ENCODE results near the gene ADD2. TPM values are rescaled to one million over a fixed set of nuclear protein-coding genes. Genes with fewer than 3 reads are reported as not detected.

Gene ADD2
- polyA plus RNA-seq, 1 donor: 4.0 TPM

GRCh38 chr2:70720124-70720523 is 47.9 kb downstream of the ADD2 start:
- no peaks in the 10 kb centered on the region for H3K9me3 ChIP-seq (ENCODE audit: control insufficient read depth, low read depth, low read length)
- H3K4me3 ChIP-seq (ENCODE audit: low read length): no peak overlapping the region
- H3K27me3 ChIP-seq (ENCODE audit: control insufficient read depth, insufficient read depth, low read length): peaks cover 14% of the 10 kb centered on the region
- no peaks in the 10 kb centered on the region for H3K4me1 ChIP-seq (ENCODE audit: control insufficient read depth, insufficient read depth, low read length)
- no peaks in the 10 kb centered on the region for H3K36me3 ChIP-seq (ENCODE audit: control insufficient read depth, insufficient read depth, low read length)
- WGBS (ENCODE audit: insufficient coverage, low lambda C conversion rate): no CpG with 5 or more reads among the region's 6 CpGs
- no peak for DNase-seq
- no peak overlapping the region for H3K27ac ChIP-seq (ENCODE audit: low read length)

- Histone ChIP-seq H3K27me3 (ENCODE audit: control insufficient read depth, insufficient read depth, low read length) (peaks cover 14% of the 10 kb centered on the region), H3K27ac (ENCODE audit: low read length) (no peak overlapping the region), H3K9me3 (ENCODE audit: control insufficient read depth, low read depth, low read length) (no peaks in the 10 kb centered on the region), H3K4me3 (ENCODE audit: low read length) (no peak overlapping the region), H3K36me3 (ENCODE audit: control insufficient read depth, insufficient read depth, low read length) (no peaks in the 10 kb centered on the region), H3K4me1 (ENCODE audit: control insufficient read depth, insufficient read depth, low read length) (no peaks in the 10 kb centered on the region)
- WGBS (ENCODE audit: insufficient coverage, low lambda C conversion rate): no CpG with 5 or more reads among the region's 3 CpGs
- no peak for DNase-seq
These were observed 48.8 kb downstream of the ADD2 start for GRCh38 chr2:70719231-70719630.

- Histone ChIP-seq H3K36me3 (ENCODE audit: control insufficient read depth, insufficient read depth, low read length) (no peaks in the 10 kb centered on the region), H3K27ac (ENCODE audit: low read length) (no peak overlapping the region), H3K4me3 (ENCODE audit: low read length) (no peak overlapping the region), H3K27me3 (ENCODE audit: control insufficient read depth, insufficient read depth, low read length) (peaks cover 14% of the 10 kb centered on the region), H3K9me3 (ENCODE audit: control insufficient read depth, low read depth, low read length) (no peaks in the 10 kb centered on the region), H3K4me1 (ENCODE audit: control insufficient read depth, insufficient read depth, low read length) (no peaks in the 10 kb centered on the region)
- DNase-seq: no peak
- WGBS (ENCODE audit: insufficient coverage, low lambda C conversion rate): no CpG with 5 or more reads among the region's 2 CpGs
These were observed 49.3 kb downstream of the ADD2 start for GRCh38 chr2:70718736-70719135.

- no peak for DNase-seq
- WGBS (ENCODE audit: insufficient coverage, low lambda C conversion rate): 100% methylated on average over 1 of the region's 2 CpGs
- Histone ChIP-seq H3K4me3 (ENCODE audit: low read length) (no peak overlapping the region), H3K27ac (ENCODE audit: low read length) (no peak overlapping the region), H3K4me1 (ENCODE audit: control insufficient read depth, insufficient read depth, low read length) (no peaks in the 10 kb centered on the region), H3K36me3 (ENCODE audit: control insufficient read depth, insufficient read depth, low read length) (no peaks in the 10 kb centered on the region), H3K27me3 (ENCODE audit: control insufficient read depth, insufficient read depth, low read length) (peaks cover 12% of the 10 kb centered on the region), H3K9me3 (ENCODE audit: control insufficient read depth, low read depth, low read length) (no peaks in the 10 kb centered on the region)
These were observed 49.8 kb downstream of the ADD2 start for GRCh38 chr2:70718241-70718640.

GRCh38 chr2:70717431-70718038 is 50.5 kb downstream of the ADD2 start:
- H3K4me1 ChIP-seq (ENCODE audit: control insufficient read depth, insufficient read depth, low read length): no peaks in the 10 kb centered on the region
- H3K4me3 ChIP-seq (ENCODE audit: low read length): no peak overlapping the region
- no peak overlapping the region for H3K27ac ChIP-seq (ENCODE audit: low read length)
- H3K9me3 ChIP-seq (ENCODE audit: control insufficient read depth, low read depth, low read length): no peaks in the 10 kb centered on the region
- H3K27me3 ChIP-seq (ENCODE audit: control insufficient read depth, insufficient read depth, low read length): peaks cover 12% of the 10 kb centered on the region
- WGBS (ENCODE audit: insufficient coverage, low lambda C conversion rate): no CpG with 5 or more reads among the region's 7 CpGs
- no peaks in the 10 kb centered on the region for H3K36me3 ChIP-seq (ENCODE audit: control insufficient read depth, insufficient read depth, low read length)
- no peak for DNase-seq

- Histone ChIP-seq H3K4me1 (ENCODE audit: control insufficient read depth, insufficient read depth, low read length) (no peaks in the 10 kb centered on the region), H3K27ac (ENCODE audit: low read length) (no peak overlapping the region), H3K9me3 (ENCODE audit: control insufficient read depth, low read depth, low read length) (no peaks in the 10 kb centered on the region), H3K4me3 (ENCODE audit: low read length) (no peak overlapping the region), H3K36me3 (ENCODE audit: control insufficient read depth, insufficient read depth, low read length) (no peaks in the 10 kb centered on the region), H3K27me3 (ENCODE audit: control insufficient read depth, insufficient read depth, low read length) (peaks cover 12% of the 10 kb centered on the region)
- DNase-seq: no peak
- WGBS (ENCODE audit: insufficient coverage, low lambda C conversion rate): no CpG with 5 or more reads among the region's 3 CpGs
These were observed 51.0 kb downstream of the ADD2 start for GRCh38 chr2:70716951-70717350.

GRCh38 chr2:70716131-70716743 is 51.8 kb downstream of the ADD2 start:
- H3K27me3 ChIP-seq (ENCODE audit: control insufficient read depth, insufficient read depth, low read length): peaks cover 12% of the 10 kb centered on the region
- H3K4me3 ChIP-seq (ENCODE audit: low read length): no peak overlapping the region
- no peaks in the 10 kb centered on the region for H3K36me3 ChIP-seq (ENCODE audit: control insufficient read depth, insufficient read depth, low read length)
- no peak for DNase-seq
- no peaks in the 10 kb centered on the region for H3K9me3 ChIP-seq (ENCODE audit: control insufficient read depth, low read depth, low read length)
- WGBS (ENCODE audit: insufficient coverage, low lambda C conversion rate): no CpG with 5 or more reads among the region's 7 CpGs
- H3K4me1 ChIP-seq (ENCODE audit: control insufficient read depth, insufficient read depth, low read length): no peaks in the 10 kb centered on the region
- H3K27ac ChIP-seq (ENCODE audit: low read length): no peak overlapping the region

- no peak for DNase-seq
- Histone ChIP-seq H3K27ac (ENCODE audit: low read length) (no peak overlapping the region), H3K9me3 (ENCODE audit: control insufficient read depth, low read depth, low read length) (no peaks in the 10 kb centered on the region), H3K36me3 (ENCODE audit: control insufficient read depth, insufficient read depth, low read length) (no peaks in the 10 kb centered on the region), H3K4me3 (ENCODE audit: low read length) (no peak overlapping the region), H3K4me1 (ENCODE audit: control insufficient read depth, insufficient read depth, low read length) (no peaks in the 10 kb centered on the region), H3K27me3 (ENCODE audit: control insufficient read depth, insufficient read depth, low read length) (peaks cover 12% of the 10 kb centered on the region)
- WGBS (ENCODE audit: insufficient coverage, low lambda C conversion rate): 100% methylated on average over 1 of the region's 7 CpGs
These were observed 52.7 kb downstream of the ADD2 start for GRCh38 chr2:70715071-70715985.

- no peak for DNase-seq
- H3K27ac ChIP-seq (ENCODE audit: low read length): no peak overlapping the region
- no peaks in the 10 kb centered on the region for H3K9me3 ChIP-seq (ENCODE audit: control insufficient read depth, low read depth, low read length)
- no peaks in the 10 kb centered on the region for H3K36me3 ChIP-seq (ENCODE audit: control insufficient read depth, insufficient read depth, low read length)
- H3K4me1 ChIP-seq (ENCODE audit: control insufficient read depth, insufficient read depth, low read length): no peaks in the 10 kb centered on the region
- peaks cover 10% of the 10 kb centered on the region for H3K27me3 ChIP-seq (ENCODE audit: control insufficient read depth, insufficient read depth, low read length)
- H3K4me3 ChIP-seq (ENCODE audit: low read length): no peak overlapping the region
- no CpG with 5 or more reads among the region's 5 CpGs for WGBS (ENCODE audit: insufficient coverage, low lambda C conversion rate)
These were observed 53.7 kb downstream of the ADD2 start for GRCh38 chr2:70714141-70714905.

- H3K4me1 ChIP-seq (ENCODE audit: control insufficient read depth, insufficient read depth, low read length): no peaks in the 10 kb centered on the region
- H3K9me3 ChIP-seq (ENCODE audit: control insufficient read depth, low read depth, low read length): no peaks in the 10 kb centered on the region
- no peaks in the 10 kb centered on the region for H3K36me3 ChIP-seq (ENCODE audit: control insufficient read depth, insufficient read depth, low read length)
- WGBS (ENCODE audit: insufficient coverage, low lambda C conversion rate): no CpG with 5 or more reads among the region's 5 CpGs
- H3K27ac ChIP-seq (ENCODE audit: low read length): no peak overlapping the region
- no peak for DNase-seq
- H3K4me3 ChIP-seq (ENCODE audit: low read length): no peak overlapping the region
- H3K27me3 ChIP-seq (ENCODE audit: control insufficient read depth, insufficient read depth, low read length): peaks cover 4% of the 10 kb centered on the region
These were observed 55.1 kb downstream of the ADD2 start for GRCh38 chr2:70712916-70713315.

Measured in large intestine (tissue), 3 donors.